ENCODE measurements around the gene SPDYE4. TPM values are rescaled to one million over a fixed set of nuclear protein-coding genes. Genes with fewer than 3 reads are reported as not detected.

Gene SPDYE4
- total RNA-seq, 1 experiment from 2014 or later = not detected

DNA sequence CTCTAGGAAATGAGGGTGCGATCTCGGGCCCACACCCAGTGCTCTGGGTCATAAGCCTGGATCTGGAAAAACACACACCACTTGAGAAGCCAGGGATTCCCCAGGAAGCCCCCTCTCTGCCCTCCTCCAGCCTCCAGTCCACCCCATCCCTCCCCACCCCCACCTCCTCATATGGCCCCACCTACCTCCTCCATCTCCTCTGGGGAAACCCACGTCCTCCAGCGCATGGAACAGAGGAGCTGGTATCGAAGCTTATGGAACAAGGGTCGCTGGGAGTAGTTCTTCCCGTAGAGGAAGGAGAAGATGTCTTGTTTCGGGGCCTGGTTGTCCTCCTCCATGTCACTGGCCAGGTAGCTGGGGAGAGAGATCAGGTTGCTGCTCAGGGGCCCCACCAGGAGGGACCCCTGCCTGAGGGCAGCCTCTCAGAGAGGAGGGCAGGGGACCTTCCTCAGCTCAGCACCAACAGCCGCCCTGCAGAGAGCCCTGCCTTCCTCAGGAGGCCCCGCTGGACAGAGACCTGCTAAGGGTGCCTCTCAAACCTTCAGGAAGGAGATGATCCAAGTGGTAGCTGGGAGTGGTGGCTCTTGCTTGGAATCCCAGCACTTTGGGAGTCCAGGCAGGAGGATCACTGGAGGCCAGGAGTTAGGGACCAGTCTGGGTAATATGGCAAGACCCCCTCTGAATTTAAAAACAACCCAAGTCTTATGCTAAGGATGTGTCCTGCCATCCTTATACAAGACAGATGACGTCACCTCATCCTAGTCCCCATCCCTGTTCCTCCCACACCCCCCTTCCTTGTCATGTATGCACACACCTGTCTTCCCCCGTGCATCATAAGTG lies 5.0 kb downstream of the SPDYE4 start:
- intact Hi-C loops (cut with micrococcal nuclease; ENCODE audit: unreplicated experiment) = loop anchor here (5.0 kb wide), 1 partner anchor 34 kb away; no protein-coding TSS in a partner anchor
- ATAC-seq = no peak
- no peak for DNase-seq (ENCODE audit: low read depth, low spot score)
- CTCF ChIA-PET = interaction anchor here (0.5 kb wide), 1 partner anchor 171 kb away, joined by 3 read pairs; no protein-coding TSS in a partner anchor
- in situ Hi-C loops (cut with HindIII; ENCODE audit: low pct_unique_long_range_greater_than_20kb, low sequenced_read_pairs) = no loop called here
- H3K27ac ChIP-seq (ENCODE audit: low read length) = no peak overlapping the region
- H3K4me1 ChIP-seq (ENCODE audit: control insufficient read depth, insufficient read depth, low read length) = no peaks in the 10 kb centered on the region
- H3K9me3 ChIP-seq (ENCODE audit: control insufficient read depth, insufficient read depth, low read depth, low read length) = no peaks in the 10 kb centered on the region
- H3K36me3 ChIP-seq (ENCODE audit: control insufficient read depth, insufficient read depth, low read length) = no peaks in the 10 kb centered on the region
- no TSS peak for BruUV-seq (replicated peaks)
- TF ChIP-seq SIN3A (IDR thresholded peaks at IDR 0.05; ENCODE audit: borderline replicate concordance, insufficient read depth, low read depth, low read length) = no peak
- TF ChIP-seq, protein P1, sequence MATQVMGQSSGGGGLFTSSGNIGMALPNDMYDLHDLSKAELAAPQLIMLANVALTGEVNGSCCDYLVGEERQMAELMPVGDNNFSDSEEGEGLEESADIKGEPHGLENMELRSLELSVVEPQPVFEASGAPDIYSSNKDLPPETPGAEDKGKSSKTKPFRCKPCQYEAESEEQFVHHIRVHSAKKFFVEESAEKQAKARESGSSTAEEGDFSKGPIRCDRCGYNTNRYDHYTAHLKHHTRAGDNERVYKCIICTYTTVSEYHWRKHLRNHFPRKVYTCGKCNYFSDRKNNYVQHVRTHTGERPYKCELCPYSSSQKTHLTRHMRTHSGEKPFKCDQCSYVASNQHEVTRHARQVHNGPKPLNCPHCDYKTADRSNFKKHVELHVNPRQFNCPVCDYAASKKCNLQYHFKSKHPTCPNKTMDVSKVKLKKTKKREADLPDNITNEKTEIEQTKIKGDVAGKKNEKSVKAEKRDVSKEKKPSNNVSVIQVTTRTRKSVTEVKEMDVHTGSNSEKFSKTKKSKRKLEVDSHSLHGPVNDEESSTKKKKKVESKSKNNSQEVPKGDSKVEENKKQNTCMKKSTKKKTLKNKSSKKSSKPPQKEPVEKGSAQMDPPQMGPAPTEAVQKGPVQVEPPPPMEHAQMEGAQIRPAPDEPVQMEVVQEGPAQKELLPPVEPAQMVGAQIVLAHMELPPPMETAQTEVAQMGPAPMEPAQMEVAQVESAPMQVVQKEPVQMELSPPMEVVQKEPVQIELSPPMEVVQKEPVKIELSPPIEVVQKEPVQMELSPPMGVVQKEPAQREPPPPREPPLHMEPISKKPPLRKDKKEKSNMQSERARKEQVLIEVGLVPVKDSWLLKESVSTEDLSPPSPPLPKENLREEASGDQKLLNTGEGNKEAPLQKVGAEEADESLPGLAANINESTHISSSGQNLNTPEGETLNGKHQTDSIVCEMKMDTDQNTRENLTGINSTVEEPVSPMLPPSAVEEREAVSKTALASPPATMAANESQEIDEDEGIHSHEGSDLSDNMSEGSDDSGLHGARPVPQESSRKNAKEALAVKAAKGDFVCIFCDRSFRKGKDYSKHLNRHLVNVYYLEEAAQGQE (IDR thresholded peaks at IDR 0.05; ENCODE audit: insufficient read depth in 1 of 2, low read depth in 2 of 2, low read length in 1 of 2) = no peak
- no peak for TF ChIP-seq POLR2AphosphoS5 (IDR thresholded peaks at IDR 0.05; ENCODE audit: low read depth, low read length)
- no peak for TF ChIP-seq TCF7L2 (IDR thresholded peaks at IDR 0.05; ENCODE audit: low read depth, low read length)
- TF ChIP-seq, protein P2, sequence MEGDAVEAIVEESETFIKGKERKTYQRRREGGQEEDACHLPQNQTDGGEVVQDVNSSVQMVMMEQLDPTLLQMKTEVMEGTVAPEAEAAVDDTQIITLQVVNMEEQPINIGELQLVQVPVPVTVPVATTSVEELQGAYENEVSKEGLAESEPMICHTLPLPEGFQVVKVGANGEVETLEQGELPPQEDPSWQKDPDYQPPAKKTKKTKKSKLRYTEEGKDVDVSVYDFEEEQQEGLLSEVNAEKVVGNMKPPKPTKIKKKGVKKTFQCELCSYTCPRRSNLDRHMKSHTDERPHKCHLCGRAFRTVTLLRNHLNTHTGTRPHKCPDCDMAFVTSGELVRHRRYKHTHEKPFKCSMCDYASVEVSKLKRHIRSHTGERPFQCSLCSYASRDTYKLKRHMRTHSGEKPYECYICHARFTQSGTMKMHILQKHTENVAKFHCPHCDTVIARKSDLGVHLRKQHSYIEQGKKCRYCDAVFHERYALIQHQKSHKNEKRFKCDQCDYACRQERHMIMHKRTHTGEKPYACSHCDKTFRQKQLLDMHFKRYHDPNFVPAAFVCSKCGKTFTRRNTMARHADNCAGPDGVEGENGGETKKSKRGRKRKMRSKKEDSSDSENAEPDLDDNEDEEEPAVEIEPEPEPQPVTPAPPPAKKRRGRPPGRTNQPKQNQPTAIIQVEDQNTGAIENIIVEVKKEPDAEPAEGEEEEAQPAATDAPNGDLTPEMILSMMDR (IDR thresholded peaks at IDR 0.05) = no peak
- H3K4me3 ChIP-seq (ENCODE audit: low read depth in 2 of 2, low read length in 2 of 2) = no peak overlapping the region
- H3K27me3 ChIP-seq (ENCODE audit: control insufficient read depth, insufficient read depth, low read length) = peaks cover 10% of the 10 kb centered on the region; the same call in 1 of the 2 replicates
- POLR2A ChIA-PET = no interaction called here

DNA sequence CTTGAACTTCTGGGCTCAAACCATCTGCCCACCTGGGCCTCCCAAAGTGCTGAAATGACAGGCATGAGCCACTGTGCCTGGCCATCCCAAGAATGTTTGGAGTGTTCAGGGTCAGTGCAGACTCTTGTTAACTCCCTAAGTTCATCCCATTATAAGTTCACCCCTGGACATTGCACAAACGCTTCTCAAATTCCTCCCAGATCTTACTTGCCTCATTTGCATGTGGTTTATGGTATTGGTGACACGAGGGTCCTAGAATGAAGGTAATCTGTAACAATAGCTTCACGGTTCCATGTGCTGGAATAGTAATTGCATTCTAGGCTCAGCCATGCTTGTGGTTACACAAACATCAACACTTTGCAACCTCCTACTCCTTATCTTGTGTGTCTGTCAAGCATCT lies 8.7 kb downstream of the SPDYE4 start:
- no peak overlapping the region for H3K4me3 ChIP-seq (ENCODE audit: low read depth in 2 of 2, low read length in 2 of 2)
- peaks cover 6% of the 10 kb centered on the region; the same call in 1 of the 2 replicates for H3K27me3 ChIP-seq (ENCODE audit: control insufficient read depth, insufficient read depth, low read length)
- H3K27ac ChIP-seq (ENCODE audit: low read length) = no peak overlapping the region
- intact Hi-C loops (cut with micrococcal nuclease; ENCODE audit: unreplicated experiment) (loop anchor here (5.0 to 10.0 kb wide), 3 partner anchors 38 to 367 kb away; partner anchors contain the start of gene RPL26), in situ Hi-C loops (cut with HindIII; ENCODE audit: low pct_unique_long_range_greater_than_20kb, low sequenced_read_pairs) (no loop called here)
- BruUV-seq (replicated peaks) = no TSS peak
- TF ChIP-seq, protein P1 (IDR thresholded peaks at IDR 0.05; ENCODE audit: insufficient read depth in 1 of 2, low read depth in 2 of 2, low read length in 1 of 2) = no peak
- TF ChIP-seq, protein P2 (IDR thresholded peaks at IDR 0.05) = no peak
- TF ChIP-seq TCF7L2 (IDR thresholded peaks at IDR 0.05; ENCODE audit: low read depth, low read length) = no peak
- TF ChIP-seq SIN3A (IDR thresholded peaks at IDR 0.05; ENCODE audit: borderline replicate concordance, insufficient read depth, low read depth, low read length) = no peak
- no peak for TF ChIP-seq POLR2AphosphoS5 (IDR thresholded peaks at IDR 0.05; ENCODE audit: low read depth, low read length)
- no peaks in the 10 kb centered on the region for H3K4me1 ChIP-seq (ENCODE audit: control insufficient read depth, insufficient read depth, low read length)
- H3K36me3 ChIP-seq (ENCODE audit: control insufficient read depth, insufficient read depth, low read length) = no peaks in the 10 kb centered on the region
- H3K9me3 ChIP-seq (ENCODE audit: control insufficient read depth, insufficient read depth, low read depth, low read length) = no peaks in the 10 kb centered on the region
- no peak for DNase-seq (ENCODE audit: low read depth, low spot score)
- ATAC-seq = no peak
- POLR2A ChIA-PET = interaction anchor here (0.7 kb wide), 1 partner anchor 337 kb away, joined by 4 read pairs; no protein-coding TSS in a partner anchor
- CTCF ChIA-PET = no interaction called here
